T-helper 9 cell (primary cell): Measurements from ENCODE around the gene CMSS1.

ENCODE experiments used
- DNase-seq: peaks from one replicate; pipeline ENCODE4 v3.0.0-alpha.2; 2020

CMSS1 gene

DNA sequence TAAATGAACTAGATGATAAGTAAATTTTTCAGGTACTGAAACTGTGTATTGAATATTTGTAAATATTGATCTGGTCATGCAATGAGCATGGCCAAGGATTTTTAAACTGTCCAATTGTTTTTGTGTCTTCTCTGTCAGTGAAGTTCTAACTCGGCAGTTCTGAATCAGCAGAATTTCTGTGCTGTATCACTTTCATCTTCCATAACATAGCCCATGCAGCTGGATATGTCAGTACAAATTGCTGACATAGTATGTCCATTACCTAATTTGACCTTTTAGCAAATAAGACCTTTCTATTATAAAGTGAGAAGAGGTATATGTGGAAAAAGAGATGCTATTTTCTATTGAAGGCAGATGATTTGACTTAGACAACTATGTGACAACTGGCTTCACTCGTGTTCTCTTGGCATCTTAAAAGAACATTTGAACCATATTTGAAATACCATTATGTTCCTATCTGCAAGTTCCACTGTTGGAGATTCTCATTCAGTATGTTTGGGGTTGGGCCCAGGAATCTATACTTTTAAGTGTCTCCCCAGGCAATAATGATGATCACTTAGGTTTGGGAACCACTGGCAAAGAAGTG is 90.4 kb downstream of the CMSS1 start:
- DNase-seq = no peak

DNA sequence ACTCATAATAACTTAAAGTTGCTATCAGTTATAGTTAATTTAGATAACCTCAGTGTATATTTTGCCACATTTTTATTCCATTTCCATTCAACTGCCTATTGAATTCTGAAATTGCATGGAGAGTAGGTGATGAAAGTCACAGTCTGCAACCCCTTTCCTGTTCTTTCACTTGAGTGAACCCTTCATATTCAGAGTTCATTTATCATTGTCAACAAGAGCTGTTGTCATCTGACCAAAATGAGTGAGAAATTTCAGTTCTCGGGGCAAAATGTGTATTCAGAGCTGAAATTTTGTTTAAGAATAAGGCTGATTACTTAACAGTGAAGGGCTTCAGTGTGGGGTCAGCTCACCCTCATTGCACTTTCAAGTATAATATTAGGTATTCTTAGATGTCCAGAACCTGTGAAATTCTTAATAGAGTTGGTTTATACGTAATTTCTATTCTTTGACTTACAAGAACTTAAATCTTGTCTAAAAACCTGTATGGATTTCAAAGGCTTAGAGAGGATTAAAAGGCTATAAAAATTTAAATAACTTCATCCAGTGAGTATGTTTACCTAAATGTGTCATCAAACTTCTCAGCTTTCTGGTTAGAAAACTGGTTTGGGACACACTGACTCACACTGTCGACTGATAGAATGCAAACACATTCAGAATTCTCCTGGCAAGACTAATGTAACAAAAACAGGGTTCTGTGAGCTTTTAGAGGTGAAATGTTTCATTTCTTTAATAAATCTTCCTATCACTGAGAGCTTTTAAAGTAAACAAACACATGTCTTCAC is 92.2 kb downstream of the CMSS1 start:
- no peak for DNase-seq

- DNase-seq = no peak
These were observed 93.2 kb downstream of the CMSS1 start for GRCh38 chr3:99910752-99911290.

DNA sequence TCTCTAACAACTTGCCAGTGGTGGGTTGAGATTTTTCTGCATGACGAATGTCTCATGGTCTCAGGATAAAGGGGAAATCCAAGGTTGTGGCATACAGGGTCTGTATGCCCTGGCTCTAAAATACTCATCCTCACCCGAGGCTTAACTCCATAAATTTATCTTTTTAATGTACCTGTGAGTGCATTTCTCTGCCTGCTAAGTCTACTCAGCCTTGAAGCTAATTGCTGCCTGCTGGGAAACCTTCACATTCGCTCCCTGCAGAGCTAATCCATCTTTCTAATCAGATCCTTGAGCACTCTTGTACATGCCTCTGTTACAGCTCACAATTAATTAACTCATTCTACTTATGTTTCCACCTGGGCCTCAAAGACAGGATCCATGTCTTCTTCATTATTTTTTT is 93.8 kb downstream of the CMSS1 start:
- DNase-seq = no peak

- DNase-seq = no peak
These were observed 98.3 kb downstream of the CMSS1 start for GRCh38 chr3:99915906-99916432.

DNA sequence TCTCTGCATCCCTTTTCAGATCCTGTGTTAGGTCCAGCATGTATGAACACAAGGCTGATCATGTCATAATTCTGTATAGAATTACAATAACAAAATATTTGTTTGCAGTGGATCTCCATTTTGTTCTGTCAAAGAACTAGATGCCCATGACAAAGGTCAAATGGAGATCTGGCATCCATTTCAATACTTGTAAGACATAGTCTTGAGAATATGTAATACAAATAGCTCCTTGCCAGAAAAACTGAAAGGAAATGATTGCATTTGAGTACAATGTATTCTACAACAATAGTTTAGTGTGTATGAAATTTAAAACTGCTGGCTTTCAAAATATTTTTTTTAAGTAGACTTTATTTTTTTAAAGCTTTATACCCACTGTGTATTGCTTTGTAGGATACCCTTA is 101.1 kb downstream of the CMSS1 start:
- no peak for DNase-seq

GRCh38 chr3:99919694-99920093 is 102.0 kb downstream of the CMSS1 start:
- DNase-seq = no peak

GRCh38 chr3:99920481-99921376 is 103.1 kb downstream of the CMSS1 start:
- DNase-seq = no peak

GRCh38 chr3:99921377-99921695 is 103.7 kb downstream of the CMSS1 start:
- no peak for DNase-seq

DNA sequence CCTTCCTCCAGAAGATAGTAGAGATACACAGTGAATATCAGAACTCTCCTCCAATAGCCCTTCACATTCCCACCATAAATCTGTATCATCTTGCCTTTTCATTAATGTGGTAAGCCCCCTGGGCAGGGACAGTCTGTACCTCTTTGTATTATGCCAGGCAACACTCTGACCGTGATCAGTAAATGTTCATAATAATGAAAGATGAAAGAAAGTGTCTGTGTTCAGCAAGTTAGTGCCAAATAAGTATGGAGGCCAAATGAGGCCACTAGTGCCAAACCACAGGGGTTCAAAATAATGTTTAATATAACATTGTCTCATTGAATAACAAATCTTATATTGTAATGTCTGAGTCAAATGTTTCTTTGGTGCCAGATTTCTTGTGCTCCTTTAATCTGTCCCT is 104.3 kb downstream of the CMSS1 start:
- DNase-seq = no peak

DNA sequence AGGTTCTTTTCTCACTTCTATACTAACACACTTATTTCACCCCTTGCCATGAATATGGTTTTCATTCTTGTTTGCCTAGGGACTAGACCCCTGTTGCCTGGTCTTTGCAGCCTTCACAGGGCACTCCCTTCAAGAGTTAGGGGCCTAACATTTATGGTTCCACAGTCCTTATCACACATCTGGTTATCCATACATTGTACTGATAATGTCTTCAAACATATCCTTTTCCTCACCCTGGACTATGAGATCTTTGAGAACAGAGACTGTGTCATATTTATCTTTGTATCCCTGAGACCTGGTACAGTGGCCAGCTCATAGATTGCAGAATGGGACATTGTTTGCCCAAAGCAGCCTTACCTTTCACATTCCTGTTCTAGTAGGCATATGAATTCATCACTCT is 106.2 kb downstream of the CMSS1 start:
- no peak for DNase-seq

GRCh38 chr3:99925584-99926230 is 108.0 kb downstream of the CMSS1 start:
- DNase-seq = no peak

GRCh38 chr3:99927671-99928457 is 110.2 kb downstream of the CMSS1 start:
- DNase-seq = no peak

- DNase-seq = no peak
These were observed 111.4 kb downstream of the CMSS1 start for GRCh38 chr3:99928771-99929744.

DNA sequence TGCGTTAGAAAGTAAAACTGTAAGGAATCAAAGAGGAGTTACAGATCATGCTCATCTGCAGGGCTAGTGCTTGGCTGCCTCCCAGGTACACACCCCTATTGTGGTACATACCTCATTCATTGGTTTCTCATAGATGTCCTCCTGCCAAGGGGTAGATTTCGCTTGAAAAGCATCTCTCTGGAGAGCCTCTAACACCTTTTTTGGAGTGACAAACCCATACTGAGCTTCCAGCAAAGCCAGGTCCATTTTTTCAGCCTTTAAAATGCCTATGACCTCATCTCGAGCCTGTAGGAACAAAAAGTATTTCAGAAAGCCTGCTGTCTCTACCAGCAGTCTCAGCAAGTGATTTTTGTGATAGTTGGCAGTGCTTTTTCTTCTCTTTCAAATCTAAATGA is 112.1 kb downstream of the CMSS1 start:
- DNase-seq = no peak

DNA sequence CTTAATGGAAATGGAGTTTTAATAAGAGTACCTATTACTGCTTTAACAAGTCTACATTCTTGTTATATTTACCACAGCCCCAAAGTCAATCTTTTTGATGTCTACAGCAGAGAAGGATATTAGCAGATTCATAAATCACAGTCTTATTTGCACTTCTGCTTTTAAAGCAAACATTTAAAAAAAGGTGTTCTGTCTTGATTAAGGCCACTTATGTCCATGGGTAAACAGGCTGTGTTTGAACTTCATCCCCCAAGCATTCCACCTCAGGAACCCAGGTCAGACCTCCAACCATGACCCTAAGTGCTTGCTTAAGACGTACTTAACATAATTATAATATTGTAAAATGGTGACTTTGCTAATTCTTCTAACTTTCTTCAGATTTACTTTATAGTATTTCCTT is 113.4 kb downstream of the CMSS1 start:
- DNase-seq = no peak

GRCh38 chr3:99933971-99934750 is 116.5 kb downstream of the CMSS1 start:
- DNase-seq = no peak

GRCh38 chr3:99934975-99935797 is 117.5 kb downstream of the CMSS1 start:
- DNase-seq = no peak
